ENCODE measurements around the gene ELANE.
A peak's percentile ranks its signal among the peaks of the same experiment; 100 is the strongest.

GRCh38 chr19:867301-867793 lies 15.2 kb downstream of the ELANE start:
- TF ChIP-seq SP1 (IDR thresholded peaks at IDR 0.05) (no peak), ELF4 (IDR thresholded peaks at IDR 0.05) (no peak), NFRKB (IDR thresholded peaks at IDR 0.05) (no peak), HDGF (IDR thresholded peaks at IDR 0.05; ENCODE audit: borderline replicate concordance) (no peak), TARDBP (IDR thresholded peaks at IDR 0.05) (no peak), SUZ12 (IDR thresholded peaks at IDR 0.05) (no peak), L3MBTL2 (conservative IDR thresholded peaks at IDR 0.05) (no peak), FOXM1 (IDR thresholded peaks at IDR 0.05; ENCODE audit: borderline replicate concordance) (peak; percentile 79; the same call in 1 of the 2 replicates), CTBP1 (IDR thresholded peaks at IDR 0.05; ENCODE audit: borderline replicate concordance) (no peak), LEF1 (IDR thresholded peaks at IDR 0.05; ENCODE audit: borderline replicate concordance) (no peak), FOXA1 (IDR thresholded peaks at IDR 0.05) (no peak)
